HG02981 (cell line): ENCODE results near the gene TRO.

Experiments used
- ATAC-seq: cut with Tn5 transposase; IDR thresholded peaks from one replicate; pipeline ENCODE4 v1.9.1; 2021; ENCODE audit warnings: mild to moderate bottlenecking, moderate library complexity; ENCODE audit not compliant: unreplicated experiment

TRO gene, protein sequence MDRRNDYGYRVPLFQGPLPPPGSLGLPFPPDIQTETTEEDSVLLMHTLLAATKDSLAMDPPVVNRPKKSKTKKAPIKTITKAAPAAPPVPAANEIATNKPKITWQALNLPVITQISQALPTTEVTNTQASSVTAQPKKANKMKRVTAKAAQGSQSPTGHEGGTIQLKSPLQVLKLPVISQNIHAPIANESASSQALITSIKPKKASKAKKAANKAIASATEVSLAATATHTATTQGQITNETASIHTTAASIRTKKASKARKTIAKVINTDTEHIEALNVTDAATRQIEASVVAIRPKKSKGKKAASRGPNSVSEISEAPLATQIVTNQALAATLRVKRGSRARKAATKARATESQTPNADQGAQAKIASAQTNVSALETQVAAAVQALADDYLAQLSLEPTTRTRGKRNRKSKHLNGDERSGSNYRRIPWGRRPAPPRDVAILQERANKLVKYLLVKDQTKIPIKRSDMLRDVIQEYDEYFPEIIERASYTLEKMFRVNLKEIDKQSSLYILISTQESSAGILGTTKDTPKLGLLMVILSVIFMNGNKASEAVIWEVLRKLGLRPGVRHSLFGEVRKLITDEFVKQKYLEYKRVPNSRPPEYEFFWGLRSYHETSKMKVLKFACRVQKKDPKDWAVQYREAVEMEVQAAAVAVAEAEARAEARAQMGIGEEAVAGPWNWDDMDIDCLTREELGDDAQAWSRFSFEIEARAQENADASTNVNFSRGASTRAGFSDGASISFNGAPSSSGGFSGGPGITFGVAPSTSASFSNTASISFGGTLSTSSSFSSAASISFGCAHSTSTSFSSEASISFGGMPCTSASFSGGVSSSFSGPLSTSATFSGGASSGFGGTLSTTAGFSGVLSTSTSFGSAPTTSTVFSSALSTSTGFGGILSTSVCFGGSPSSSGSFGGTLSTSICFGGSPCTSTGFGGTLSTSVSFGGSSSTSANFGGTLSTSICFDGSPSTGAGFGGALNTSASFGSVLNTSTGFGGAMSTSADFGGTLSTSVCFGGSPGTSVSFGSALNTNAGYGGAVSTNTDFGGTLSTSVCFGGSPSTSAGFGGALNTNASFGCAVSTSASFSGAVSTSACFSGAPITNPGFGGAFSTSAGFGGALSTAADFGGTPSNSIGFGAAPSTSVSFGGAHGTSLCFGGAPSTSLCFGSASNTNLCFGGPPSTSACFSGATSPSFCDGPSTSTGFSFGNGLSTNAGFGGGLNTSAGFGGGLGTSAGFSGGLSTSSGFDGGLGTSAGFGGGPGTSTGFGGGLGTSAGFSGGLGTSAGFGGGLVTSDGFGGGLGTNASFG (N-terminal part only)

DNA sequence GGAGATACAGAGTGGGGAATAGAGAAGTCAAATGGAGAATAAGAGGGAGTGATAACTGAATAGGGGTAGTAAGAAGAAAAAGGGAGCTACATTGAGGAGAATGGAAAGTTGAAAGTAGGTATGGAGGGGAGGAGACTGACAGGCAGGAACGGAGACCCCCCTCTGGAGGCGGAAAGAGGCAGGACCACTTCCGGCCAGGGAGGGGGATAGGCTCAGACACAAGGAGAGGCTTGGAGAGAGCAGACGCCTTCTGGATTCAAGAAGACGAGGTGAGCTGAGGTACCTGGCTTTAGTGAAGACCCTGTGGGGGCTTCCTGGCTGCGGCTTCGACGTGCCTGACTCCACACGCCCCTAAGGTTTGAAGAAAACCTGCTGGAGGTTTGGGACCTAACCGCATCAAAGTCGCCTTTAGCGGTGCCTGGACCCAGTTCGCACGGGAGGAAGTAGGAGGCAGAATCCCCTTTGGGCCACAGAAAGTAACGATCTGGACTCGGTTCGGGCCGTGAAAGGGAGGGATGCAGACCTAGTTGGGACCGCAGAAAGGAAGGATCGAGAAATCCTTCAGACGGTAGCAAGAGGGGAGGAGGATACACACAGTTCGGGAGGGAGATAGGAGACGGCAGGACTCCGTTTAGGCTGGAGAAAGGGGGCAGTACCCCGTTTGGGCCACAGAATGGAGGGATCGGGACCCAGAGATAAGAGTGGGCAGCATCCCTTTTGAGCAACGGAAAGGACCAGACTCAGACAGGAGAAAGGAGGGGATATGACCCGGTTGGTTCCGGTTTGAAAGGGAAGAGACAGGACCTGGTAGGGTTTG, at the start of gene TRO:
Gene TRO (plus strand): TSS at position 215 of the 817 bp plus-strand sequence. CDS start 1,423 bp downstream, outside the sequence.
- ATAC-seq: no peak

DNA sequence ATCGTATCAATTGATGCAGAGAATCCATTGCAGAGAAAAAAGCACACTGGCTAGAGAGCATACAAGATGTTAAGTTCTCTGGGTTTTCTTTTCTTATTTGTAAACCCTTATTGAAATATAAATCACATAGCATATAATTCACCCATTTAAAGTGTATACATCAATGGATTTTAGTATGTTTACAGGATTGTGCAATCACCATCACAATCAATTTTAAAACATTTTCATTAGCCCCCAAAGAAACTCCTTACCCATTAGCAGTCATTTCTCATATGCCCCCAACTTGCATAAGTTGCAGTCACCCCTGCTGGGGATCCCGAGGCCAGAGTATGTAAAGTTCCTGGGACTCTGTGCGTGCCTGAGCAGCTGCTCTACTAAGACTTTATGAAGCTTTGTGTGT, 34.9 kb upstream of the TRO start:
- ATAC-seq: no peak

DNA sequence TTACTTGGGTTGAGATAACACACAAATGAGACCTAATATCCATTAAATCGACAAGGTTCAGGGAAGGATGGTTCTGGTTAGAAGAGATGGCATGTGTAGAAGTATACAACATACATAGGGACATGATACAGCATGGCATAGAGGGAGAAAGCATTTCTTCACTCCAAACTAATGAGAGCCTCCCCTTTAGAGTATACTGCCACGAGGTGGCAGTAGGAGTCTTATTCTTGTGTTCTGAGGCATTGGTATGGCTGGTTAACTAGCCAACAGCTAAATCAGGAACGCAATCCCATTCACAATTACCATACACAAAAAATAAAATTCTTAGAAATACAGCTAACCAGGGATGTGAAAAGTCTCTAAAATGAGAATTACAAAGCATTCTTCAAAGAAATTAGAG, 29.1 kb upstream of the TRO start:
- no peak for ATAC-seq

DNA sequence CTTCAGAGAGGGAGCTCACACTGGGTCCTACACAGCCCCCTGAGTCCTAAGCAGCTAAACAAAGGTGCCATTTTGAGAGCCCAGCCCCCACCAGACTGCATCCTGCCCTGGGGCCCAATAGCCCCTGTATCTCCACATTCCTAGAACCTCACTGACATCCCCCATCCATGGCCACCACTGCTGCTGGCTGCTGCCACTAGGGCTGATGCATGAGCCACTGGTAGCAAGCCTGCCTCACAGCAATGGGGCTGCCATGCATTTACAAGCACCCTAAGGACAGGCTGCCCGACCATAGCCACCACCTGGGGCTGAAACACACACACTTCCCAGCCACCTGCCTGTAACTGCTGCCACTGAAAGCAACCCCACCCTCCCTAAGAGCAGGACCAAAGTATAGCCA, 26.5 kb upstream of the TRO start:
- no peak for ATAC-seq

DNA sequence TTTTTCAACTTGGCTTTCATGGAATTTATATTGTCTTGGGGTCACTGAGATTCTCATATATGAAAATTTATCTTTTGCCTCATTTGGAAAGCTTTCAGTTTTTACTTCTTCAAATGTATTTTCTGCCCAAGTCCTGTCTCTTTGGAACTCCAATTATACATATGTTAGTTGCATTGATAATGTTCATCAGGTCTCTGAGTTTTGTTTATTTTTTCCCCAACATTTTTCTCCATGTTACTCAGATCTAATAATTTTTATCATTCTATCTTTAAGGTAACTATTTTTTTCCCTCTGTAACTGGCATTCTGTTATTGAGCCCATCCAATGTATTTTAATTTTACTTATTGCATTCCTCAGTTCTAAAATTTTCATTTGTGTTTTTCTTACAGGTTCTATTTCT, 10.7 kb upstream of the TRO start:
- ATAC-seq: no peak

DNA sequence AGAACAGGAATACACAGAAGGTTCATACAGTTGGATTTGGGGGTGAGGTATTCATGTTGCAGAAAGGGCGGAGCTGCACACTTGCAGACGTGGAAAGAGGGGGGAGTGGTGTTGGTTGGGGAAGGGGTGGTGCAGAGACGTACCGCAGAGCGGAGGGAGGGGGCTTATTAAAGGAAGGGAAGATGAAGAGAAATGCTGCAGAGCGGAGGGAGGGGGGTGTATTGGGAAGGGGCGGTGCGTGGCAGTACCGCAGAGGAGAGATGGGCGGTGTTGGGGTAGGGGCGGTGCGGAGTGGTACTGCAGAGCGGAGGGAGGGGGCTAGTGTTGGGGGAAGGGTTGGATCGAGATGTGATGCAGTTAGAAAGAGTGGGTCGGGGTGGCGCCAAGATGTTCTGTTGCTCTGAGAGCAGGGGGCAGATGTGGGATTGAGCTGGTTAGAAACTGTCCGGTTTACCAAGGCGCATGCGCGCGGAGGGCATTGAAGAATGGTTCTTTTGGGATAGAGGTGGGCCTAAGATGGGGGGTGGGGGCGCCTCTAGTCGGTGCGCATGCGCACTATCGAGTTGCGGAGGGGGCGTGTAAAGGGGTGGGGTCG, 900 bp downstream of the TRO start:
- no peak for ATAC-seq

DNA sequence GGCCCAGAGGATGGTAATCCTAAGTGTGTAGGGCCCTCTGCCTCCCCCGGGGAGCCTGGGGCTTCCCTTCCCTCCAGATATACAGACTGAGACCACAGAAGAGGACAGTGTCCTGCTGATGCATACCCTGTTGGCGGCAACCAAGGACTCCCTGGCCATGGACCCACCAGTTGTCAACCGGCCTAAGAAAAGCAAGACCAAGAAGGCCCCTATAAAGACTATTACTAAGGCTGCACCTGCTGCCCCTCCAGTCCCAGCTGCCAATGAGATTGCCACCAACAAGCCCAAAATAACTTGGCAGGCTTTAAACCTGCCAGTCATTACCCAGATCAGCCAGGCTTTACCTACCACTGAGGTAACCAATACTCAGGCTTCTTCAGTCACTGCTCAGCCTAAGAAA, 1.9 kb downstream of the TRO start:
- no peak for ATAC-seq

DNA sequence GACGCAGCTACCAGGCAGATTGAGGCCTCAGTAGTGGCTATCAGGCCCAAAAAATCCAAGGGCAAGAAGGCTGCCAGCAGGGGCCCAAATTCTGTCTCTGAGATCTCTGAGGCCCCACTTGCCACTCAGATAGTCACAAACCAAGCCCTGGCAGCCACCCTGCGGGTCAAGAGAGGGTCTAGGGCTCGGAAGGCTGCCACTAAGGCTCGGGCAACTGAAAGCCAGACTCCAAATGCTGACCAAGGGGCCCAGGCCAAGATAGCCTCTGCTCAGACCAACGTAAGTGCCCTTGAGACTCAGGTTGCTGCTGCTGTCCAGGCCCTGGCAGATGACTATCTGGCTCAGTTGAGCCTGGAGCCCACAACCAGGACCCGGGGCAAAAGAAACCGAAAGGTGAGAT, 2.8 kb downstream of the TRO start:
- ATAC-seq: no peak

DNA sequence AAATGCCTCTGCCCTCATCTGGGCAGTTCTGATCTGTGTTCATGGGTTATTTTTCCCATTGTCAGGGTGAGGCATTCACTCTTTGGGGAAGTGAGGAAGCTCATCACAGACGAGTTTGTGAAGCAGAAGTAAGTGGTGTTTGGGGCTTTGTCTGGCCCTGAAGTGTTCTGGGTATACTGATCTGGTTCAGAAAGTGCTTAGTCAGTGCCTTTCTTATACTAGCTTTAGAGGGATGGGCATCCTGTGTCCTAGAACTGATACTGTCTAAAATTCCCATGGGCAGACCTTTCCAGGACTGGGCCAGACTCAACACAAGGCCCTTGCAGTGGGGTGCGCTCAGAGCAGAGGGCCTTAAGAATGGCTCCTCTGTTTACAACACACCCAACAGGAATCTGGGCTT, 6.4 kb downstream of the TRO start:
- ATAC-seq: no peak

DNA sequence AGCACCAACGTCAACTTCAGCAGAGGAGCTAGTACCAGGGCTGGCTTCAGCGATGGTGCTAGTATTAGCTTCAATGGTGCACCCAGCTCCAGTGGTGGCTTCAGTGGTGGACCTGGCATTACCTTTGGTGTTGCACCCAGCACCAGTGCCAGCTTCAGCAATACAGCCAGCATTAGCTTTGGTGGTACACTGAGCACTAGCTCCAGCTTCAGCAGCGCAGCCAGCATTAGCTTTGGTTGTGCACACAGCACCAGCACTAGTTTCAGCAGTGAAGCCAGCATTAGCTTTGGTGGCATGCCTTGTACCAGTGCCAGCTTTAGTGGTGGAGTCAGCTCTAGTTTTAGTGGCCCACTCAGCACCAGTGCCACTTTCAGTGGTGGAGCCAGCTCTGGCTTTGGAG, 8.3 kb downstream of the TRO start:
- ATAC-seq: no peak

DNA sequence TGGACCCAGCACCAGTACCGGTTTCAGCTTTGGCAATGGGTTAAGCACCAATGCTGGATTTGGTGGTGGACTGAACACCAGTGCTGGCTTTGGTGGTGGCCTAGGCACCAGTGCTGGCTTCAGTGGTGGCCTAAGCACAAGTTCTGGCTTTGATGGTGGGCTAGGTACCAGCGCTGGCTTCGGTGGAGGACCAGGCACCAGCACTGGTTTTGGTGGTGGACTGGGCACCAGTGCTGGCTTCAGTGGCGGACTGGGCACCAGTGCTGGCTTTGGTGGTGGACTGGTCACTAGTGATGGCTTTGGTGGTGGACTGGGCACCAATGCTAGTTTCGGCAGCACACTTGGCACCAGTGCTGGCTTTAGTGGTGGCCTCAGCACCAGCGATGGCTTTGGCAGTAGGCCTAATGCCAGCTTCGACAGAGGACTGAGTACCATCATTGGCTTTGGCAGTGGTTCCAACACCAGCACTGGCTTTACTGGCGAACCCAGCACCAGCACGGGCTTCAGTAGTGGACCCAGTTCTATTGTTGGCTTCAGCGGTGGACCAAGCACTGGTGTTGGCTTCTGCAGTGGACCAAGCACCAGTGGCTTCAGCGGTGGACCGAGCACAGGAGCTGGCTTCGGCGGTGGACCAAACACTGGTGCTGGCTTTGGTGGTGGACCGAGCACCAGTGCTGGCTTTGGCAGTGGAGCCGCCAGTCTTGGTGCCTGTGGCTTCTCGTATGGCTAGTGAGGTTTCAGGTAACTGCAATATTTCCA, 9.8 kb downstream of the TRO start:
- ATAC-seq: no peak

DNA sequence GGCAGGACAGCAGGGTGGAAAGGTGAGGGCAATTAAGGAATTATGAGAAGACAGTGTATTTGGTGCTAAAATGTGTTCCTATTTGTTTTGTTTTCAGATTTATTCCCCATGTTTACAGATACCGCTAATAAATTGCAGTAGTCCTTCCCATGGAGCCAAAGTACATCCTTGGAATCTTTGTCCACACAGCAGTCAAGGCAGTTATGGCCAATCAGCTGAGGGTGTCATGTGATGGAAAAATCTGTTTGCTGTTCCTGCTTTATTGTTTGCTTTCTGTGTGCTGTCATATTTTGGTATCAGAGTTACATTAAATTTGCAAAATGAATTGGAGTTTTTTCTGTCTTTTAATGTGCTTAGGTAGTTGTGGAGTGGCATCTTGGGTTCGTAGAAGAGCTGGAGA, 10.5 kb downstream of the TRO start:
- ATAC-seq: no peak

DNA sequence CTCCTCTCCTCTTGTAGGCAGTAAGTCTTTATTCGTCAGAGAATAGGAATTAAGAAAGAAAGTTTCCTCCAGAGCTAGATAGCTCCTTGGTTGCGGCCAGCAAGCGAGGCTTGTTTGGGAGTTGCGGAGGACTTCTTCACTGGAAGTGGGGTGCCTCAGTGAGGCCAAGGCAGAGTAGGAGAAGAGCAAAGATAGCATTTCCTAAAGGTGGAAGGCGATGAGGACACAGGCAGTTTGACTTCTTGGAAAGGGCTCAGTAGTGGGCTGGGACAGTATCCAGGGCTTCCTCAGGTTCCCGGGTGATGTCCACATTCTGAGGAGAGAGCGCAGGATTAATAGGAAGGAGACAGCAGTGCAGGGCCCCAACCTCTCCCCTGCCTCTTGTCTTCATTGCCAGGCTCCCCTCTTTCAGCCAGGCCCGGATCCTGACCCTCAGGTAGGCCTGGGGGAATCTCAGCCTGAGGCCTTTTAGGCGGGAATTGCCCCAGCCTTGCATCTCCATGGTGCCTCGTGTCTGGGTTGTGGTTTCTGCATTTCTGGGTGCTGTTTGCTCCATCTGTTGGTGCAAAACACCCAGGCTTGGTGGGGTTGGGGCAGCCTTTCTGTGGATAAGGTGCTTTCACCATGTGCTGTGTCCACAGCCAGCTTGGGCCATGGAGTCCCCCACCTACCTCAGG, 12.7 kb downstream of the TRO start:
- no peak for ATAC-seq

DNA sequence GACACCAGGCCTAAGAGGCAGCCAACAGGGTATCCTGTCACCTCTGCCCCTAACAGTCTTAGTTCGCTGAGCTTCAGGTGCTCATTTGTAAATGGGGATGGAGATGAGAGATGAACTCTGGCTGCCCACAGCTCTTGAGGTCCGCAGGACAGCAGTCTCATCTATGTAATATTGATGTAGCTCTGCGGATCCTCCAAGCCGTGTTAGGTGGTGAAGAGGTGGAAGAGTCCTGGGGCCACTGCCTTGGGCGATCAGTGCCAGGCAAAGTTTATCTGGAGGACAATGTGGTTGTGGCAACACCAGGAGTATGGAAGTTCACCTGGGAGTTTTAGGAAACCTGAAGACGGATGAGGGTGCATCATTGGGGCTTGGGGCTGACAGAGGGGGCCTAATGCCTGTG, 13.4 kb downstream of the TRO start:
- no peak for ATAC-seq

DNA sequence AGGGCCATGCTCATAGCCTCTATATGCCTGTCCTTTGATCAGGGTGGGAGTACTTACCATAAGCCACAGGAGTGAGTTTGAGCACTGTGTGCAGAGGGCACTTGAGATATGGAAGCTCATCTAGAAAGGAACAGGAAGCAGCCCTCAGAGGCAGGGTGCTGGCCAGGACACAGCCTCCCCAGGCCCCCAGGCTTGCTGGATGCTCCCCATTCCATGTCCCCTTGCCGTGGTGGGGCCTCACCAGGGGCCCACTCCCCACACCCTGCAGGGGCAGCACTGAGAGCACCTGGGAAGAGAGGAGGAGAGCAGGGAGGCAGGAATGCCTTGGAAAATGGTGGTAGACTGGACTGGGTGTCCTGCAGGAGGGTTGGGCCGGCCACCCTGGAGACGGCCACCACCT, 14.3 kb downstream of the TRO start:
- ATAC-seq: no peak

DNA sequence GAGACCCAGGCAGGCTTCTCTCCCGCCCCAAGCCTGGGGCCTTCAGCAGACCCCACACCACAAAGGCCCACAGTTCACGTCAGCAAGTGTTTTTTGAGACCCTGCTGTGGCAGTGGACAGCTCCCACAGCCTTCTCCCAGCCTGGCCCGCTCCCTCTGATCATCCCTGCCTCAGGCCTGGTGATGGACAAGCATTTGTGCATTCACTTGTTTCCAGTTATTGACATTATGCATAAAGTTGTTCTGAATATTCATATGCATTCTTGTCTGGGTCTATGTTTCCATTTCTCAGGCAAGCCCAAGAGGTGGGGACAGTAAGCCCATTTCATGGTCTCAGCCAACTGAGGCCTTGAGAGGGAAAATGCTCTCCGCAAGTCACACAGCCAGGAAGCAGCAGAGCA, 14.7 kb downstream of the TRO start:
- ATAC-seq: no peak

DNA sequence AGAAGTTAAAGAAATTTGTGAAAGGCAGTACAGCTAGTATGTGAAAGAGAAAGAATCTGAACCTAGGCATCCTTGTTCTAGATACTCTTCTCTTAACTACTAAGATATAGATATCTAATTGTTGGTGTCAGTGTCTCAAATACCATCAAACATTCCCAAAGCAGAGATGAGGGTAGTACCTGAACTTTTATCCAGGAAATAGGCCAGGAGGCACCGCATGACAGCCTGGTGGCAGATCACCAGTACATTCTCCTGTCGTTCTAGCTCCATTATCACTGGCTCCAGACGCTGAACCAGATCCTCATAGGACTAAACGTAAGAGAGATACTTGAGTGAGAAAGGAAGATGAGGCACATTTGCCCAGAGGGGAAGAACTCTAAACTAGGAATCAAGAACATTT, 16.8 kb downstream of the TRO start:
- ATAC-seq: no peak

DNA sequence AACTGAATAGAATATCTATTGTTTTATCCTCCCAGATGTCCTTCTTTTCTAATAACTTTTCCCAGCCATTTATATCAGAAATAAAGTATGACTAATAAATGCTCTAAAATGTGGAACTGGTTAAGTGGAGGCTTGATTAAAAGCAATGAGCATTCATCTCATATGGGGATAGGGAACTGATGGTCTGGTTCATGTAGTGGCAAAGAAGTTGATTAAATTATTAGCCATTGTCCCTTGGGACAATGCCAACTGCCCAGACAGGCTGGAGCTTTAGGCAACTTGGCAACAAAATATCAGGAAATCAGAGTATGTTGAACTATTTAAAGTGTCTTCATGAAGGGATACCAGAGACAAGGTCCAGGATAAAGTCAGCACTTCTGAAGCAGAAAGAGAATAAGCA, 24.2 kb downstream of the TRO start:
- no peak for ATAC-seq

DNA sequence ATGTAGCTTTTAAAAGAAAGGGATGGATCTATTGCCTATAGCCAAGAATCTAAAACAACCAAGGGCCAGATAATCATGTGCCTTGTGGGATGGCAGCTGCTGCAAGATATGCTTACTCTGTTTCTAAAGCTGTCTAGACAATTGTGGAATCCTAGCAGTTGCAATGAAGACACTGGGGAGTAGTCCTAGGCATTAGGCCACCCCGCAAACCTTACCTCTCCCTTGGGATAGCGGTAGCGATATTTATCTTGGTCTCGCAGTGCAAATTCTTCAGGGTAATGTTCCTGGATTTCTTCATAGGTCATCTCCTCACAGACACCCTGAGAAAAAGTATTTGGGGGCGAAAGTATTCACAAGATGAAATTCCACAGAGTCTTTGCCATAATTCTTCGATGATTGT, 24.6 kb downstream of the TRO start:
- ATAC-seq: no peak
